Epithelial cell of prostate (primary cell): ENCODE measurements around the gene FAHD1.

Source experiments
- DNase-seq: peaks from one replicate; pipeline ENCODE4 v3.0.0-alpha.2; 2011; ENCODE audit warnings: low read depth, low spot score
- H3K27ac ChIP-seq: fragments of 450-650 bp; 2 replicates; pipeline ENCODE4 v1.5.1; 2017; ENCODE audit warnings: mild to moderate bottlenecking

FAHD1 gene

GRCh38 chr16:1826691-1827573, at the start of gene FAHD1, which contains the start of gene HAGH:
TSS of gene FAHD1 (plus strand) at chr16:1827206. CDS start at chr16:1827239, 33 bp downstream.
TSS of gene HAGH (minus strand) at chr16:1826825. CDS start at chr16:1826787, 38 bp downstream.
- peak within 1 kb of the TSS; percentile 63 for H3K27ac ChIP-seq
- peak; percentile 79 for DNase-seq

GRCh38 chr16:1777375-1778199, 49.4 kb upstream of the FAHD1 start:
- DNase-seq: no peak
- H3K27ac ChIP-seq: no peak overlapping the region

GRCh38 chr16:1778200-1779179, 48.5 kb upstream of the FAHD1 start:
- H3K27ac ChIP-seq: no peak overlapping the region
- DNase-seq: no peak

GRCh38 chr16:1779234-1779701, 47.7 kb upstream of the FAHD1 start:
- no peak overlapping the region for H3K27ac ChIP-seq

GRCh38 chr16:1779741-1780676, 47.0 kb upstream of the FAHD1 start:
- peak overlapping the region; percentile 82 for H3K27ac ChIP-seq
- no peak for DNase-seq

More at GRCh38 chr16:1779234-1779701, 47.7 kb upstream of the FAHD1 start:
- DNase-seq: no peak

- peak overlapping the region; percentile 82 for H3K27ac ChIP-seq
Observed at GRCh38 chr16:1780677-1781072, 46.3 kb upstream of the FAHD1 start.

GRCh38 chr16:1781254-1781653, 45.8 kb upstream of the FAHD1 start:
- DNase-seq: no peak
- H3K27ac ChIP-seq: peak overlapping the region; percentile 82

More at GRCh38 chr16:1780677-1781072, 46.3 kb upstream of the FAHD1 start:
- no peak for DNase-seq

GRCh38 chr16:1781758-1782407, 45.1 kb upstream of the FAHD1 start:
- H3K27ac ChIP-seq: peak overlapping the region; percentile 82
- no peak for DNase-seq

- peak within 1 kb of the TSS; percentile 82 for H3K27ac ChIP-seq
- DNase-seq: peak; percentile 100
Observed at GRCh38 chr16:1782408-1783264, 44.4 kb upstream of the FAHD1 start, which contains the start of the genes NUBP2 and SPSB3. TSS of gene NUBP2 (plus strand) at chr16:1782960. CDS start at chr16:1783021, 61 bp downstream. TSS of gene SPSB3 (minus strand) at chr16:1782571. CDS start at chr16:1781483, 1,088 bp downstream.

- DNase-seq: no peak
- peak overlapping the region; percentile 10 for H3K27ac ChIP-seq
Observed at GRCh38 chr16:1784977-1785845, 41.8 kb upstream of the FAHD1 start.

GRCh38 chr16:1785846-1786170, 41.2 kb upstream of the FAHD1 start:
- H3K27ac ChIP-seq: no peak overlapping the region
- no peak for DNase-seq

- no peak overlapping the region for H3K27ac ChIP-seq
- no peak for DNase-seq
Observed at GRCh38 chr16:1786242-1787055, 40.6 kb upstream of the FAHD1 start.

GRCh38 chr16:1787056-1787321, 40.0 kb upstream of the FAHD1 start:
- no peak for DNase-seq
- H3K27ac ChIP-seq: no peak overlapping the region

- no peak overlapping the region for H3K27ac ChIP-seq
- DNase-seq: no peak
Observed at GRCh38 chr16:1787322-1788094, 39.5 kb upstream of the FAHD1 start.
